Endometrial microvascular endothelial cells (primary cell): ENCODE data around the gene ZNF281. TPM values are rescaled to one million over a fixed set of nuclear protein-coding genes. Genes with fewer than 3 reads are reported as not detected.
"Not testable (repeated sequence)": the region's sequence is repeated elsewhere in the genome, so short reads cannot be mapped to it uniquely, and the experiment has no call there.

Source experiments
- in situ Hi-C: cut with HindIII; loops from 2 replicates; pipeline ENCODE4 v1.10.0; 2017; ENCODE audit warnings: low sequenced_read_pairs, low pct_unique_long_range_greater_than_20kb; ENCODE audit errors: inconsistent ontology term
- total RNA-seq: library from RNA; depleted of rRNA; stranded (reverse); fragments of >200 nt; gene quantifications from one replicate; pipeline ENCODE4 v1.2.3, GENCODE V29; 2015; ENCODE audit errors: inconsistent ontology term

Gene ZNF281, protein sequence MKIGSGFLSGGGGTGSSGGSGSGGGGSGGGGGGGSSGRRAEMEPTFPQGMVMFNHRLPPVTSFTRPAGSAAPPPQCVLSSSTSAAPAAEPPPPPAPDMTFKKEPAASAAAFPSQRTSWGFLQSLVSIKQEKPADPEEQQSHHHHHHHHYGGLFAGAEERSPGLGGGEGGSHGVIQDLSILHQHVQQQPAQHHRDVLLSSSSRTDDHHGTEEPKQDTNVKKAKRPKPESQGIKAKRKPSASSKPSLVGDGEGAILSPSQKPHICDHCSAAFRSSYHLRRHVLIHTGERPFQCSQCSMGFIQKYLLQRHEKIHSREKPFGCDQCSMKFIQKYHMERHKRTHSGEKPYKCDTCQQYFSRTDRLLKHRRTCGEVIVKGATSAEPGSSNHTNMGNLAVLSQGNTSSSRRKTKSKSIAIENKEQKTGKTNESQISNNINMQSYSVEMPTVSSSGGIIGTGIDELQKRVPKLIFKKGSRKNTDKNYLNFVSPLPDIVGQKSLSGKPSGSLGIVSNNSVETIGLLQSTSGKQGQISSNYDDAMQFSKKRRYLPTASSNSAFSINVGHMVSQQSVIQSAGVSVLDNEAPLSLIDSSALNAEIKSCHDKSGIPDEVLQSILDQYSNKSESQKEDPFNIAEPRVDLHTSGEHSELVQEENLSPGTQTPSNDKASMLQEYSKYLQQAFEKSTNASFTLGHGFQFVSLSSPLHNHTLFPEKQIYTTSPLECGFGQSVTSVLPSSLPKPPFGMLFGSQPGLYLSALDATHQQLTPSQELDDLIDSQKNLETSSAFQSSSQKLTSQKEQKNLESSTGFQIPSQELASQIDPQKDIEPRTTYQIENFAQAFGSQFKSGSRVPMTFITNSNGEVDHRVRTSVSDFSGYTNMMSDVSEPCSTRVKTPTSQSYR
- 20.3 TPM for total RNA-seq

- in situ Hi-C loops, result no loop called here
These were observed at the start of gene ZNF281 for GRCh38 chr1:200409761-200410565. Gene ZNF281 (minus strand): TSS chr1:200410036. CDS start chr1:200409705, 331 bp downstream.

GRCh38 chr1:200458780-200459179, 48.9 kb upstream of the ZNF281 start:
- in situ Hi-C loops, result loop anchor here (25.0 kb wide), 1 partner anchor 96 kb away; no protein-coding TSS in a partner anchor

- in situ Hi-C loops, result loop anchor here (25.0 kb wide), 1 partner anchor 96 kb away; no protein-coding TSS in a partner anchor
These were observed 48.0 kb upstream of the ZNF281 start for GRCh38 chr1:200457810-200458209.

- in situ Hi-C loops, result loop anchor here (25.0 kb wide), 1 partner anchor 92 kb away; no protein-coding TSS in a partner anchor
These were observed 44.6 kb upstream of the ZNF281 start for GRCh38 chr1:200454425-200454824.

DNA sequence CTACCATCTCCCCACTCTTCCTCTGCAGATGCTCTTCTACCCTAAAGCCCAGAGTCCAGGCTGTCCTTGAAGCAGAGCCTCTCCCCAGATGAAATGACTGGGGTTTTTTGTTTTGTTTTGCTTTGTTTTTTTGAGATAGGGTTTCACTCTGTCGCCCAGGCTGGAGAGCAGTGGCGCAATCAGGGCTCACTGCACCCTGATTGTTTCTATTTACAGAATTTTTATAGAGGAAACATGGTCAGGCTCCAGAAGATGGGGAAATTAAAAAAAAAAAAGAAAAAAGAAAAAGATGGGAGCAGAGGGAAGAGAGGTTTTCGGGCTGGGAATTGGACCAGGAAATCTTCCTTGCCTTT, 43.7 kb upstream of the ZNF281 start:
- in situ Hi-C loops, result loop anchor here (25.0 kb wide), 1 partner anchor 91 kb away; no protein-coding TSS in a partner anchor

GRCh38 chr1:200452850-200453552, 43.2 kb upstream of the ZNF281 start:
- in situ Hi-C loops, result loop anchor here (25.0 kb wide), 1 partner anchor 91 kb away; no protein-coding TSS in a partner anchor

DNA sequence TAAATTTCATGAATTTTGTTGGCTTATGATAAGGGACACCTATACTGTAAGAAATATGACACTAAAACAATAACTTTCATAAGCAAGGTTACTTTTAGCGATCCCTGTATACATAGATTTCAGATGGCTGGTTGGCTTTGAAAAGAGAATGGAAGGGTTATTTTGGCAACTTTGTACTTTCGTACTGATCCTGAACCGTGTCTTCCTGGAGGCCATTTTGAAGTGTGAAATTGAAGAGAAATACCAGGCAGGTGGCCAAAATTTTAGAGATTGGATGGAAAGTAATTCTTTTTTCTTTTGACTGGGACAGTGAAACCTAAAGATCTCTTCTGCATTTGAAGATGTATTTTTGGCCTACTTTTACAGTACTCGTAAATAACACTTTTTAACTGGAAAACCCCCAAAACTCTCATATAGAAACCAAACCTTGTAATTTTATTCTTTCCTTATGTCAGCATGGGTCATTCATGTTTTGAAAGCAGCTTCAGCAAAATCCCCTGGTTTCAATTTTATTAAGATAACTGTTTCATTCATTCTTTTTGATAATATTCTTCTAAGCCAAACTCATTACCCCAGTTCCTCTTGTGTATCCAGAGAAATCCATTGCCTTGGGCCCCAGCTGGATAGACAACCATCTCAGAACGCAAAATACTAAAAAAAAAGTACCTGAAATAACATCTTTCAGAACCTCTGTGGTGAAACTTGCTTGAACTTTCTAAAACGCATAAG, 38.4 kb upstream of the ZNF281 start:
- in situ Hi-C loops, result no loop called here

DNA sequence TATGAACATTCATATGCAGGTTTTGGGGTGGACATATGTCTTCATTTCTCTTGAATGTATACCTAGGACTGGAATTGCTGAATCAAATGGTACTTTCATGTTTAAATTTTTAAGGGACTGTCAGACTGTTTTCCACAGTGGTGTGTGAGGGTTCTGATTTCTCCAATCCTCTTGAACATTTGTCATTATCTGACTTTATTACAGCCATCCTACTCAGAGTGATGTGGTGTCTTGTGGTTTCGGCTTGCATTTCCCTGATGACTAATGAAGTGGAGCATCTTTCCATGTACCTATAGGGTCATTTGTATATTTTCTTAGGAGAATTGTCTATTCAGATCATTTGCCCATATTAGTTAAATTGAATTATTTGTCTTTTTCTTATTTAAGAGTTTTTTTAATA, 35.4 kb upstream of the ZNF281 start:
- in situ Hi-C loops, result no loop called here

DNA sequence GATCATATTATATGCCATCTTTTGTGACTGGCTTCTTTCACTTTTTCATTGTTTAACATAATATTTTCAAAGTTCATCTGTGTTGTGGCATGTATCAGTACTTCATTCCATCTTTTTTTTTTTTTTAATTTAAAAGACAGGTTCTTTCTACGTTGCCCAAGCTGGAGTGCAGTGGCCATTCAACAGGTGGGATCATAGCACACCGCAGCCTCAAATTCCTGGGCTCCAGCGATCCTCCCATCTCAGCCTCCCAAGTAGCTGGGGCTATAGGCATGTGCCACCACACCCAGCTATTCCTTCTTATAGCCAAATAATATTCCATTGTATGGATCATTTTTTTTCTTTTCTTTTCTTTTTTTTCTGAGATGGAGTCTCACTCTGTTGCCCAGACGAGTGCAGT, 34.6 kb upstream of the ZNF281 start:
- in situ Hi-C loops, result no loop called here

DNA sequence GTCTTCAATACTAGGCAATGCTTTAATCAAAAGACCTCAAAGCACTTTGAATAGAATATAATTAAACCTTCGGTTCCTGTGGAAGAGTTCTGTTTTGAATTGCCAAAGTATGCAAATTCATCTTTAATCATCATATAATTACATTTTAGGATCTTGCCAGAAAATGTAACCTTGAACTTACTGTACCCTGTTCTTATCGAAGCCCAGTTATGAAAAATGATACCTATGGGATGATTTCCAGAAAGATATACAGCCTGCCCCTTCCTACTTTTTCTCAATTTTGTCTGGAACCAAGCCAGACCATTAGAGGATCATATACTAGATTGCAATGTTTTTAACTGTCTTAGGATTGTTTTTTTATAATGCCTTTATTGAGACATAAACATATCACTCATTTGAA, 34.0 kb upstream of the ZNF281 start:
- in situ Hi-C loops, result no loop called here

DNA sequence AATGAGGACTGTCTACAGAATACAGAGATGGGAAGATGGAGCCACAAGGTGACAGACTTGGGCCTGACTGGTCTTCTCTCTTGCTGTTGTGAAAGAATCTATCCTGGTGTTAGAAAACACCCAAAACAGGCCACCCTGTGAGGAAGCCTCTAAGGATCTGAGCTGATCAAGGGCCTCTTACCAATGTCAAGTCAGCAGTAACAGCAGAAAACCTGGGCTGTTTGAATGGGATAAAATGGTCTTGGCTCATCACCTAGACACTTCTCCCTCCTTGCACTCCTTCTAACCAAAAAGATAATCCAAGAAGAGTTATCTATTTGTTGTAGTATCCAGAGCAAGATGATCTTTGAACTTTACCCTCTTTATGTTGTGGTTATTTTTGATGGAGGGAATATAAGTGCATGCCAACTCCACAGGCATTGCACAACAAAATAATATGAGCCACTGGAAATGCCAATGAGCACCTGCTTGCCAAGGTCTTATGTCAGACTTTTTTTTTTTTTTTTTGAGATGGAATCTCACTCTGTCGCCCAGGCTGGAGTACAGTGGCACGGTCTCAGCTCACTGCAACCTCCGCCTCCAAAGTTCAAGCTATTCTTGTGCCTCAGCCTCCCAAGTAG, 32.8 kb upstream of the ZNF281 start:
- in situ Hi-C loops, result no loop called here

- in situ Hi-C loops, result no loop called here
These were observed 32.2 kb upstream of the ZNF281 start for GRCh38 chr1:200442023-200442422.

DNA sequence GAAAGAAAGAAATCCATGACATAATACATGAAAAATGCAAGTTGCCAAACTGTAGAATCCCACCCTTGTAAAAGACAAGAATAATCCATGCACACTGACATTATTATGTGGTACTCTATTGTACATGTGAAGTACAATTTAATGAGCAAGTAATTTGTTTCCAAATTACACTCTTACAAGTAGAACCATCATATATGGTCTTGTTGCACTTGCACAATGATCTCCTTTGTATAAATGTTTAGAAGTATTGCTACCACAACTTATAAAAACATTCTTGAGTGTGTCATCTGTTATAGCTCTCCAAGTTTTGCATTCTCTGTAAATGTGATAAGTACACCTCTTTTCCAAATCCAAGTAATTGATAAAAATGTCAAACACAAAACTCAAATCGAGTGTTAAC, 29.1 kb upstream of the ZNF281 start:
- in situ Hi-C loops, result no loop called here

GRCh38 chr1:200438413-200438812, 28.6 kb upstream of the ZNF281 start:
- in situ Hi-C loops, result not testable (repeated sequence)

DNA sequence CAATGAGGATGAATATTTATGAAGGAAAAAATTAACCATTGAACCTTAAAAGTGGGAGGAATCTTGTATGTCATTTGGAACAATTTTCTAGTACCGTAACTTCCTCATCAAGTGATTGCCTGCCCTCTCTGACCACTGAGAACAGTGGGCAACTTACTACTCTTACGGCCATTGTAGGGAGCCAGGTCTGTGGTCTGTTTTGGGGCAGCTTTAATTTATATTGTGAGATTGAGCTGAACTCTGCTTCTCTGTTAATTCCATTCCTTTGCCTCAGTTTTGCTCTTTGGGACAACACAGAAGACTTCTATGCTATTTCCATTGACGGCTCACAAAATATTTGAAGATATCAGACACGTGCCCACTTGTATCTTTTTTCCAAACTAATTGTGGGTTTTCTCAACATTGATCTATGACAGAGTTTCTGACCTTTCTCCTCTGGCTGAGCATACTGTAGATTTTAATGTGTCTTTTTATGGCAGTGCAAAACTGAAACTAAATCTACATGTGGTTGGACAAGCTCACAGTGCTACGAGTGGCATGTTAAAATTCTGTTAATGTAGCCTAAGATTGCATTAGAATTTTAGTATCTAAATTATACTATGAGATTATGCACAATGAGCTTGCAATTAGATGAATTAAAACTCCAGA, 27.8 kb upstream of the ZNF281 start:
- in situ Hi-C loops, result no loop called here

DNA sequence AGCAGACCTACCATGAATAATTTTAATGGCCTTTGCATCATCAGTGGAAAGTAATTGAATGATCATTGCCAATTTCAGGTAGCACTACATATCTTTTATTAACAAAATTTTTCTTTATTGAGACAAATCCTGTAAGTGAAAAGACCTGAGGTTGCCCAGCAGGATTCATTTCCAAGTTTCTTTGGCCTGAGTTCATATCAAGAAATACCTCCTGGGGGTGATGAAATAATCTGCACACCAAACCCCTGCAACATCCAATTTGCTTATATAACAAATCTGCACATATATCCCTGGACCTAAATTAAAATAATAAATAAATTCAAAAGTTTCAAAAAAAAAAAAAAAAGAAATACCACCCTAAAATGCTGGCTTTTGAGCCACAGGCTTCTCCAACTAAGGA, 27.3 kb upstream of the ZNF281 start:
- in situ Hi-C loops, result no loop called here

DNA sequence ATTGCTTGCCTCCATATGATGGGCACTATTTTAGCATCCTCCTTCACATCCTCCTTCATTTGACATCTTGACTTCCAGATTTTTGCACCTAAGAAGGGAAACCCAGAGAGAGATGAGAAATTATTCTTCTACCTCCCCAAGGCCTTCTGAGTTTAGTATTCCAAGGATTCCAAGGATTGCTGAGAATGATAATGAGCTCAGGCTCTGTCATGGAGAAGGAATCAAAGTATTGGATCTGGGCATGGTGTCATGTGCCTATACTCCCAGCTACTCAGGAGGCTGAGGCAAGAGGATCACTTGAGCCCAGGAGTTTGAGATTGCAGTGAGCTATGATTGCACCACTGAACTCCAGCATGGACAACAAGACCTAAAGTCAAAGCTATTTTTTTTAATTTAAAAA, 26.6 kb upstream of the ZNF281 start:
- in situ Hi-C loops, result no loop called here
